ENCODE measurements around the gene NNT.
A peak's percentile ranks its signal among the peaks of the same experiment; 100 is the strongest.

NNT gene

DNA sequence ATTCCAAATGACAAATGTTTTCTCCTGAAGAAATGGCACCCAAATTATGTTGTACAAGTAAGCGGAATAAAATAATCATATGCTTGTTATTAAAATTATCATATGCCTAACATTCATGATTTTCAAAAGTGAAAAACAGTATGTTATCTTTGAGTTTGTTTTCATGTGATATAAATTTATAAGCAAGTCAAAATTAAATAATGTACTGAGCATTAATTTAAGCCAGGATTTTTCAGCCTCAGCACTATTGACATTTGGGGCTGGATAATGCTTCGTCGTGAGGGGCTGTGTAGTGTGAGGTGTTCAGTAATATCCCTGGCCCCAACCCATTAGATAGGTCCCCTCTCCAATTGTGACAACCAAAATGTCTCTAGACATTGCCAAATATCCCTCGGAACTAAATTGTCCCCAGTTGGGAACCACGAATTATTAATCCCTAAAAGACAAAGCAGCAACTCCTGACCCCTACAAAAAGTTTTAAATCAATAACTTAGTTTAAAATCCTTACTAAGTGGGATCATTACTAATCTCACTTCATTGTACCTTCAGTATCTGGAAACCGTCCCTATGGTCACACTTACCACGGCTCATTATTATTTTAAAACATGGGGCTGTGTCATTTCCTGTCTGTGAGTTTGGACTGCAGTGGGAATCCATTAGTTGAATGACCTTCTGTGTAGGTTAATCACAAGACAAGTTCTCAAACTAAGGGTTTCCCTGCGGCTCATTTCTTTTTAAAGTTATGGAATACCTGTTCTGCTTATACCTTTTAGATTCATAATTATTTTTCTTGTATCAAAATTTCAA, 1.3 kb upstream of the NNT start:
- FAIRE-seq (peak; percentile 56), DNase-seq (ENCODE audit: insufficient read length, low spot score) (no peak)
- no peak for TF ChIP-seq POU2F2 (IDR thresholded peaks at IDR 0.05; ENCODE audit: low read depth, low read length)
- no peak for TF ChIP-seq TAF1 (IDR thresholded peaks at IDR 0.05; ENCODE audit: low read depth, low read length)
- 0 out of 2 replicates have a peak, but pooled peaks have one; percentile 12 for TF ChIP-seq SPI1 (IDR thresholded peaks at IDR 0.05; ENCODE audit: low read depth, low read length)

DNA sequence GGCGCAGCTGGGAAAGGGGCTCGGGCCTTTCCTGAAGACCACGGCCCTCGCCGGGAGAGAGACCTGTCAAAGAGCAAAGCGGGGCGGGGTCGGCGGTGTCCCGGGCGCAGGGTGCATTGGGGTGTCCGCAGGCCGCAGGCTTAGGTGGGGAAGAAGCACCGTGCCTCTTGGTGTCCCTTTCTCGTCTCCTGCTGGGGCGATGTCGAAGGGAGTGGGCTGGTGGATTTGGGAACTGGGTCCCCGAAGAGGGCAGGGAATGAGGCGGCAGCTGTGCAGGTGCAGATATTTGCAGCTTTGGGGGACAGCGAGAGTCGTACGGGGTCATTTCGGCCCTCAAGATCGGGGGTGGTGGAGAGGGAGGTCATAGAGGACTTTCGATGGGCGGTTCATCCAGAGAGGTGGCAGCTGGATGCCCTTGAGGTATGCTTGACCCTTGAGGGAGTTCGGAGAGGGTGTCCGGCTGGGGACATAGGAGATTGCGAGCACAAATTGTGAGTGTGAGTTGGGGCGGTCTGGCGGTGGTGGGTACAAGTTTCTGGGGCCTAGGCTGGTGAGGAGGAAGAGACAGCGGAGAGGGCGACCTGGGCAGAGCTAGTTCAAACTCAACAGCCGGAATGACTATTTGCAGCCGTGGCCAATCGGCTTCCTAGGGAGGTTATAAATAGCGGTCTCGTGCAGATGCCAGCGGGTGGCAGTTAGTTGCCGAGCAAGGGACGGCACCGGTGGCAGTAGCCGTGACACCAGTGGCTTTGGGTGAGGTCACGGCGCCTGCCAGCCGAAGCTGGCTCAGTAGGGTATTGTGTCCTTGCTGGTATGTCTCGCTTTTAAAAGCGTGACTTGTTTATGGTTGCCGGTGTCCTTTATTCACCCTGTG, 601 bp downstream of the NNT start:
- TF ChIP-seq TAF1 (IDR thresholded peaks at IDR 0.05; ENCODE audit: low read depth, low read length) (no peak), POLR2AphosphoS5 (IDR thresholded peaks at IDR 0.05; ENCODE audit: low read depth, low read length) (no peak), PAX5 (IDR thresholded peaks at IDR 0.05; ENCODE audit: insufficient read depth, low read length, severe bottlenecking) (no peak), SPI1 (IDR thresholded peaks at IDR 0.05; ENCODE audit: low read depth, low read length) (no peak), POU2F2 (IDR thresholded peaks at IDR 0.05; ENCODE audit: low read depth, low read length) (no peak), POLR2A (IDR thresholded peaks at IDR 0.05; ENCODE audit: low read depth, low read length) (peak; percentile 5; the same call in 1 of the 2 replicates)
- peak; percentile 85 for FAIRE-seq
- peak; percentile 31 for DNase-seq (ENCODE audit: insufficient read length, low spot score)

- TF ChIP-seq POLR2A (IDR thresholded peaks at IDR 0.05; ENCODE audit: low read depth, low read length) (no peak), PAX5 (IDR thresholded peaks at IDR 0.05; ENCODE audit: insufficient read depth, low read length, severe bottlenecking) (no peak), POU2F2 (IDR thresholded peaks at IDR 0.05; ENCODE audit: low read depth, low read length) (no peak), POLR2AphosphoS5 (IDR thresholded peaks at IDR 0.05; ENCODE audit: low read depth, low read length) (no peak), TAF1 (IDR thresholded peaks at IDR 0.05; ENCODE audit: low read depth, low read length) (no peak), SPI1 (IDR thresholded peaks at IDR 0.05; ENCODE audit: low read depth, low read length) (no peak)
- FAIRE-seq (peak; percentile 9), DNase-seq (ENCODE audit: insufficient read length, low spot score) (no peak)
Observed at GRCh38 chr5:43604699-43605098, 1.7 kb downstream of the NNT start.

DNA sequence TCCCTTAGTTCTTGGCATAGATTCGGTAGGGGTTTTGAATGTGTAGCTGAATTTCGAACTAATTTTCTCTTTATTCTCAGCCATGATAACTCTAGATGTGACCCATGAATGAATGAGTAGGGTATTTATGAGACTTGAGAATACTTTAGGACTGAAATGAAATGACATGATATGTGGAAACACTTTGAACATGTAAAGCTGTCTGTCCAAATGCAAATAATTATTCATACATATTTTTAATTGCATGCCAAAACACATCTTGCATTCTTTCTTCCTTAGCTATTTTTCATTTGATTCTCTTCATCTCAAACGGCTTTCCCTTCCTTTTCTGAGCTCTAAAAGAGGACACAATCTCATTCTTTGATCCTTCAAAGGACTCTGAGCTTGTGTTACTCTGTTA, 3.4 kb downstream of the NNT start:
- FAIRE-seq, result no peak
- DNase-seq (ENCODE audit: insufficient read length, low spot score), result no peak
- TF ChIP-seq POLR2AphosphoS5 (IDR thresholded peaks at IDR 0.05; ENCODE audit: low read depth, low read length) (no peak), POLR2A (IDR thresholded peaks at IDR 0.05; ENCODE audit: low read depth, low read length) (no peak), SPI1 (IDR thresholded peaks at IDR 0.05; ENCODE audit: low read depth, low read length) (no peak), TAF1 (IDR thresholded peaks at IDR 0.05; ENCODE audit: low read depth, low read length) (no peak), PAX5 (IDR thresholded peaks at IDR 0.05; ENCODE audit: insufficient read depth, low read length, severe bottlenecking) (no peak), POU2F2 (IDR thresholded peaks at IDR 0.05; ENCODE audit: low read depth, low read length) (no peak)

DNA sequence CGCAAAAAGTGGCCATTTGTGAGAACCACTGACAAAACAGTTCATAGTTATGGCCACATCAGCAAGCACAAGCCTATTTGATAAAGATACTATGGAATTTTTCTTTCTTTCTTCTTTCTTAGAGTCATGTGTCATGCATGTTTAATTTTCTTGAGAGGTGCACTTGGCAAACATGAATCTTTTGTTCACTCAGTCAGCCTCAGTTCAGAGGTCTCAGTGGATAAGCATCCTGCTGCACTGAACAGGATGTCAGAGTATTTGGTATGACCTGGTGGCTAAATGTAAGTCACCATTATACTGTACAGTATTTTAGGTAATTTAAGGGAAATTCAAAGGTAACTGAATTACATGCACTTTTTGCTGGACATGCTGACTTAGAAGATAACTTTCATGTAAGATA, 5.4 kb downstream of the NNT start:
- FAIRE-seq (no peak), DNase-seq (ENCODE audit: insufficient read length, low spot score) (no peak)
- TF ChIP-seq POLR2A (IDR thresholded peaks at IDR 0.05; ENCODE audit: low read depth, low read length), result no peak
- no peak for TF ChIP-seq SPI1 (IDR thresholded peaks at IDR 0.05; ENCODE audit: low read depth, low read length)
- TF ChIP-seq TAF1 (IDR thresholded peaks at IDR 0.05; ENCODE audit: low read depth, low read length), result no peak
- no peak for TF ChIP-seq PAX5 (IDR thresholded peaks at IDR 0.05; ENCODE audit: insufficient read depth, low read length, severe bottlenecking)
- TF ChIP-seq POLR2AphosphoS5 (IDR thresholded peaks at IDR 0.05; ENCODE audit: low read depth, low read length), result no peak
- TF ChIP-seq POU2F2 (IDR thresholded peaks at IDR 0.05; ENCODE audit: low read depth, low read length), result no peak

- TF ChIP-seq POLR2AphosphoS5 (IDR thresholded peaks at IDR 0.05; ENCODE audit: low read depth, low read length) (no peak), PAX5 (IDR thresholded peaks at IDR 0.05; ENCODE audit: insufficient read depth, low read length, severe bottlenecking) (no peak), TAF1 (IDR thresholded peaks at IDR 0.05; ENCODE audit: low read depth, low read length) (no peak), SPI1 (IDR thresholded peaks at IDR 0.05; ENCODE audit: low read depth, low read length) (no peak), POLR2A (IDR thresholded peaks at IDR 0.05; ENCODE audit: low read depth, low read length) (no peak), POU2F2 (IDR thresholded peaks at IDR 0.05; ENCODE audit: low read depth, low read length) (no peak)
- DNase-seq (ENCODE audit: insufficient read length, low spot score), result peak; percentile 13
- peak; percentile 78 for FAIRE-seq
Observed at GRCh38 chr5:43609752-43610151, 6.8 kb downstream of the NNT start.

DNA sequence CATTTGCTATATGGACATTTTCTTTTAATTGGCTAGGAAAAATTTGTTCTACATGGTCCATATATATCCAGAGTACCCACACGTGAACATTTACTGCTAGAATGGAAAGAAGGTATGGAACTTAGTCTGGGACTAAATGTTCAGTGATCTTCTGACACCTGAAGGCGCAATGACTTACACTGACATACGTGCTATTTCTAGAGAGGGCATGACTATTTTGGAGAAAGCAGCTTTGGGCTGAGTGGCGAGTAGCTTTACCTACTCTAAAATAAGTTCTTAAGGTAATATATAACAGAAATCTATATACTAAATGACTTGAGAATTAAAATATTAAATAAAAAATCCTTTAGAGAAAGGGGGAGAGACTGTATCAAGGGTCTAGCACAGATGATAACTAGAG, 10.4 kb downstream of the NNT start:
- no peak for TF ChIP-seq POLR2A (IDR thresholded peaks at IDR 0.05; ENCODE audit: low read depth, low read length)
- TF ChIP-seq SPI1 (IDR thresholded peaks at IDR 0.05; ENCODE audit: low read depth, low read length), result no peak
- no peak for TF ChIP-seq TAF1 (IDR thresholded peaks at IDR 0.05; ENCODE audit: low read depth, low read length)
- no peak for TF ChIP-seq PAX5 (IDR thresholded peaks at IDR 0.05; ENCODE audit: insufficient read depth, low read length, severe bottlenecking)
- no peak for TF ChIP-seq POLR2AphosphoS5 (IDR thresholded peaks at IDR 0.05; ENCODE audit: low read depth, low read length)
- no peak for TF ChIP-seq POU2F2 (IDR thresholded peaks at IDR 0.05; ENCODE audit: low read depth, low read length)
- no peak for FAIRE-seq
- no peak for DNase-seq (ENCODE audit: insufficient read length, low spot score)

DNA sequence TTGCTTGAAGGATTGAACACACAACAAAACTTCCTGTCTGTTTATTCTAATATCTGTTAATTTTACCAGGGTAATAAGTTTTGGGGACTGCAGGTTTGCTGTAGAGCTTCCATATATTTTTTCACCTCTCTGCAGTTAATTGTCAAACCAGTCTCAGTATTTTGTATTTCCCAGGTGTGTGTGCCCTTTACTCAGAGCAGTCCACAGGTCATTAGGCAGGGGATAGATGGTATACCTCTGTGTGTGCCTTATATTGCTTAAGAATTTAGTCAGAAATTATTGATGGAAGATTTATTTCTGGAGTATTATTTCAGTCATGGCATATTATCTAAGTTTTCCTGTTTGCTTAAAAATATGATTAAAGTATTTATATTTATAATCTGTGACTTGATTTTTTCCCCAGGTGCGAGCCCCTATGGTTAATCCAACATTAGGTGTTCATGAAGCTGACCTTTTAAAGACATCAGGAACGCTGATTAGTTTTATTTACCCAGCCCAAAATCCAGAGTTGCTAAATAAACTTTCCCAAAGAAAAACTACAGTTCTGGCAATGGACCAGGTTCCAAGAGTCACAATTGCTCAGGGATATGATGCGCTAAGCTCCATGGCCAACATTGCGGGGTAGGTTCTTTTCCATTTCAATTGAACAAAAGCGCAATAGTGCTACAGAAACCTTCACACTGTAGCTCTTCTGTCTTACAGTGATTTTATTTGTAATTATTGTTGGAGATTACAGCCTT, 12.6 kb downstream of the NNT start:
- FAIRE-seq, result no peak
- no peak for DNase-seq (ENCODE audit: insufficient read length, low spot score)
- TF ChIP-seq POLR2A (IDR thresholded peaks at IDR 0.05; ENCODE audit: low read depth, low read length) (no peak), POLR2AphosphoS5 (IDR thresholded peaks at IDR 0.05; ENCODE audit: low read depth, low read length) (no peak), SPI1 (IDR thresholded peaks at IDR 0.05; ENCODE audit: low read depth, low read length) (no peak), TAF1 (IDR thresholded peaks at IDR 0.05; ENCODE audit: low read depth, low read length) (no peak), POU2F2 (IDR thresholded peaks at IDR 0.05; ENCODE audit: low read depth, low read length) (no peak), PAX5 (IDR thresholded peaks at IDR 0.05; ENCODE audit: insufficient read depth, low read length, severe bottlenecking) (no peak)

All from GM12891 (cell line).